Stimulated activated CD4-positive, alpha-beta T cell treated with anti-CD3 and anti-CD28 coated beads, Interleukin-1b, Interleukin-23, amount 100 ng/mL, for 1 hour (primary cell): ENCODE measurements around the gene PNN.
"Not testable (repeated sequence)": the region's sequence is repeated elsewhere in the genome, so short reads cannot be mapped to it uniquely, and the experiment has no call there.

Source experiments
- DNase-seq, 2 donors: peaks; one replicate each; pipeline ENCODE4 v3.0.0-alpha.2; 2020; ENCODE audit warnings: low read depth in 2 of 2

The PNN gene

DNA sequence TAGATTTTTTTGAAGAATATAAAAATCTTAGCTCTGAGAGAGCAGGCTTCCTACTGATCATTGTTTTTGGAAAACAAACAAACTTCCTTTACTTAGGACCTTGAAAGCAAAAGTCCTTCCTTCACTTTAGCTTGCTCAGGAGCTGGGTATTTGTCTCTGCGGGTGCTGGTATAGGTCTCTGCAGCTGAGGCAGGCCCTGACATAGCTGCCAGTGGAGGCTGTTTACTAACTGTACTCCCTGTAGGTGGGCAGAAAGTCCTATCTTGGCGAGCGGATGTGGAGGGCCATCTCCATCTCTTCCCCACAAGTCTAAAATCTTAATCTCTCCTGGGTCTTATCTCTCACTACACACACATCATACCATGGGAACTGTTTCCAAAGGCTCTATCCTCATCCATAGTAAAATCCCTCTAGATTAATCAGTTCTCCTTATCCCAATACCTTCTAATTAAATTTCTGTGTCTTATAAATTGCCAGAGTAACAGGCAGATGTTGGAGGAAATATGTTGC is 54.6 kb downstream of the PNN start:
- DNase-seq: no peak

DNA sequence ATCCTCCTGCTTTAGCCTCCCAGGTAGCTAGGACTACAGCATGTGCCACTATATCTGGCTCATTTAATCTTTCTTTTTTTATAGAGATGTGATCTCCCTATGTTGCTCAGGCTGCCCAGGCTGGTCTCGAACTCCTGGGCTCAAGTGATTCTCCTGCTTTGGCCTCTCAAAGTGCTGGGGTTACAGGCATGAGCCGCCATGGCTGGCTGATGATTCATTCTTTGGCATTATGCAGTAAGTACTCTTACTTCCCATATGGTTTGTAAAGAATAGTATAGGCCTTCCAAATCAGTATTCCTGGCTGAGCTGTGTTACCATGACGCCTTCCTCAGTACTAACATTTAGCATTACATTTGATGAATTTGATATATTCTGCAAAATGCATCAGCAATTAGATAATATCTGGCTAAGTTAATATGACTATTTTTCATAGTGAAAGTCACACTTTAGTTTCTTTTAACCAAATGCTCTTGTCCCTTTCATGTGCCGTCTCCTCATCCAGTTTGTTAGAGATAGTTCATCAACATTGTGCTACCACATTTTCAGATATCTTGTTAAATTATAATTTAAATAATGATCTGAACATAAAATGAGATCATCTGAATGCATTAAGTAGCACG is 55.5 kb downstream of the PNN start:
- no peak for DNase-seq

DNA sequence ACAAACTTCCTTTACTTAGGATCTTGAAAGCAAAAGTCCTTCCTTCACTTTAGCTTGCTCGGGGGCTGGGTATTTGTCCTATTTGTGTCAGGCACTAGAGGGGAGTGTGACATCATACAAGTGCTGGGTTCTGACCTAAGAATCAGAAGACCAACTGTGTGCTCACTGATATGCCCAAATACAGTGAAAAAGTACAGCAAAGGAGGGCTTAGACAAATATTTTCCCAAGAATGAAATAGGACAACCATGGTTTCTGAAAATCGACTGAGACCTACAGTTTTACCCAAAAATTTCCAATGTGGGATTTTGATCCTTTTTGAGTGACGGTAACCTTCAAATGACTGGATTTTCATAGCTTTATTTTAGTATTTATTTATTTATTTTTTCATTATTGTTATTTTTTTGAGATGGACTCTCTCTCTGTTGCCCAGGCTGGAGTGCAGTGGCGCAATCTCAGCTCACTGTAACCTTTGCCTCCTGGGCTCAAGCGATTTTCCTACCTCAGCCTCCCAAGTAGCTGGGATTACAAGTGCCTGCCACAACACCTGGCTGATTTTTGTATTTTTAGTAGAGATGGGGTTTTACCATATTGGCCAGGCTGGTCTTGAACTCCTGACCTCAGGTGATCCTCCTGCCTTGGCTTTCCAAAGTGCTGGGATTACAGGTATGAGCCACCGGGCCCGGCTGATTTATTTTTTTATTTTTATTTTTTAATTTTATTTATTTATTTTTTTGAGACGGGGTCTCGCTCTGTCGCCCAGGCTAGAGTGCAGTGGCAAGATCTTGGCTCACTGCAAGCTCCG is 56.9 kb downstream of the PNN start:
- not testable (repeated sequence) for DNase-seq
